HG03175 (cell line): ENCODE measurements around the gene PRKCE.

Source experiments
- ATAC-seq: cut with Tn5 transposase; IDR thresholded peaks from one replicate; pipeline ENCODE4 v1.9.1; 2021; ENCODE audit warnings: mild to moderate bottlenecking, moderate library complexity; ENCODE audit not compliant: unreplicated experiment

PRKCE gene

DNA sequence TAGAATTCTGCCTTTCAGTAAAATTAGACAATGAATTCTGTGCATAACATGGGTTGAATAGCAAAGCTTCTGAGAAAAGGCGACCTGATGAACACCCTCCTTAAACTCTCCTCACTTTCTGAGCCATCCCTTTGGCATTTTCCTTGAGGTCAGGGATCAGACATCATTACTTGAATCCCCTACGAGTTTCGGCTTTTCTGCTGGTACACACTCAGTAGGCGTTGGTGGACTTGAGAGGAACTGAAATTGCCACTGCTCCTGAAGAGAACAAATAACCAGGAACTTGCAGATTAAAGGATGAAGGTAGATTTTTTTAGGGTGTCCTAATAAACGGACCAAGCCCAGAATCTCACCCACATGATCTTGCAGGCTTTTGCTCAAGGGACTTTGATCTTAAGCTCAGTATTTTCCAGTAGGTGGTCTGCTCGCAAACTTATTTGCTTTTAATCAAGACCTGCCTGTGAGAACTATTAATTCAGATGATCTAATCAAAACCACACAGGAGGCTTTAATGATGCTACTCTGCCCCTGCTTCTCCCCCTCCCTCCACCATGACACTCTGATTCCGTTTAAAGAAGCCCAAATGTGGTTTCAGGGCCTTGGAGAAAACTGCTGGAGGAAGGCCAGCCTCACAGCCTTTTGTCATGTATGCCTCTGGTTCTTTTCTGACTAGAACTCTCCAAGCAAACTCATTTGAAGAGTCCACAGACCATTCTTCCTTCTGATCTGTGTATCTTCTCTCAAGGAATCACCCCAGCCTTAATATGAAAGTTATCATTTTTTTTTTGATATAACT, 124.9 kb downstream of the PRKCE start:
- no peak for ATAC-seq

GRCh38 chr2:45777996-45778719, 126.7 kb downstream of the PRKCE start:
- peak; percentile 4 for ATAC-seq

DNA sequence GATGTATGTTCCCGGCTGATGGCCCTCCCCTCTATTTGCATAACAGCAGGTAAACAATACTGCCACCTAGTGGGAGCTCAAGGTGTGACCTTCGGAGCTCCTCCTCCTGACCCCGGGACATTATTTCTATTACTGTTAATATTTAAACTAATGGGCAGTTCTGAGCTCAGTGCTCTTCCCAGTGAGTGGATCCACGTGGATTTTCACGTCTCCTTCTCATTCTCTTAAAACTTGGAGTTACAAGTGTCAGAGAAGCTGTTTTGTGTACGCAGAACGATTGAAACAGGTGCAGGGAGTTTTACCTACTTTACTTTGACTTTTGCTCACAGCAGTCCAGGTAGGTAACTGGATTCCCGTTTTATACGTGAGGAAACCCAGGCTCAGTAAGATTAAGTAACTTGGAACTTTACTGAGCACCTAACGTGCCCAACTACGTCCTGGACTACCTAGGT, 127.3 kb downstream of the PRKCE start:
- peak; percentile 56 for ATAC-seq

- no peak for ATAC-seq
Observed at GRCh38 chr2:45780541-45781463, 129.3 kb downstream of the PRKCE start.

- no peak for ATAC-seq
Observed at GRCh38 chr2:45781464-45781811, 130.0 kb downstream of the PRKCE start.

GRCh38 chr2:45782436-45782835, 131.0 kb downstream of the PRKCE start:
- ATAC-seq = no peak

- ATAC-seq = no peak
Observed at GRCh38 chr2:45782986-45783385, 131.5 kb downstream of the PRKCE start.

- ATAC-seq = no peak
Observed at GRCh38 chr2:45786030-45786835, 134.8 kb downstream of the PRKCE start.

- no peak for ATAC-seq
Observed at GRCh38 chr2:45786836-45787357, 135.4 kb downstream of the PRKCE start.

GRCh38 chr2:45788401-45788800, 136.9 kb downstream of the PRKCE start:
- ATAC-seq = no peak

DNA sequence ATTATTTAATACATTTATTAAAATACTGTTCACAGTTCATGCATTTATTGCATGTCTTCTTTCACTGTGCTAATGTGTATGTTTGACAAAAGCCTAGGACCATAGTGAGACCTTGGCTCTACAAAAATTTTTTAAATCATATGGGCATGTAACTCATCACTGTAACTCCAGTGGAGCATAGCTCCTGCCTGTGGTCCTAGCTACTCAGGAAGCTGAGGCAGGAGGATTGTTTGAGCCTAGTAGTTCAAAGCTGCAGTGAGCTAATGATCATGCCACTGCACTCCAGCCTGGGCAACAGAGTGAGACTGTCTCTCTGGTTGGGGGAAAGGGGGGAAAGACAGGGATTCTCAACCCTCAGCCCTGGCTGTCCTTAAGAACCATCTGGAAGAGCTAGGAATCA, 137.8 kb downstream of the PRKCE start:
- no peak for ATAC-seq

DNA sequence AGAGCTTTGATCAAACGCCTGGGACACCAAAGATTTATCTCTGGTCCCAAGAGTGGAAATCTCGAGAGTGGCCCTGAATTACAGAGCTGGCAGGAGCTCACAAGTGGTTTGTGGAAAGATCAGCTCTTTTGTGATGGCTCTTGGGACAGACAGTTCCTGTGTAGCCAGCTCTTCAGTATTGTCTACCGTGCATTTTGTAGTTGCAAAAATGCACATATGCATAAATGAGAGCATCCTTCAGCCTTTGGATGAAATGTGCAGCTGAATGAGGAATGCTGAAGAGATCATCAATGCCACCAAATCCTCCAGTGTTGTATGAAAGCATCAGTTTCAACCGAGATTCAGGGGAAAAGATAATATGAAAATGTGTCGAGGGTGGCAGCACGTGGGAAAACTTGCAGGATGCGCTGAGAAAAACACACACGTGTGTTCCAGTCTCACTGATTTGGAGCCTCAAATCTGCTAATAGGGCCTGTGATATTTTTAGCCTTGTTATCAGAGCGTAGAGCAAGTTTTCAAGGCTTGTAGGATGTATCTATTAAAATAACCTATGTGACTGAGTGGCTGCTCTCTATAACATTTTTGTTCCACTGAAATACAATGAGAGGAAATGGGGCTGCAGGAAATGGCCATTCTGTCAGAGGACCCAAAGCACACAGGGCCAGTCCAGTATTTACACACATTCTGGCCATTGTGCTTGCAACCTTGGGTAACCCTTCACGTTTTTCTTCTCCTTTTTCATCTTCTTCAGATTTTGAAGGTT, 138.7 kb downstream of the PRKCE start:
- no peak for ATAC-seq

DNA sequence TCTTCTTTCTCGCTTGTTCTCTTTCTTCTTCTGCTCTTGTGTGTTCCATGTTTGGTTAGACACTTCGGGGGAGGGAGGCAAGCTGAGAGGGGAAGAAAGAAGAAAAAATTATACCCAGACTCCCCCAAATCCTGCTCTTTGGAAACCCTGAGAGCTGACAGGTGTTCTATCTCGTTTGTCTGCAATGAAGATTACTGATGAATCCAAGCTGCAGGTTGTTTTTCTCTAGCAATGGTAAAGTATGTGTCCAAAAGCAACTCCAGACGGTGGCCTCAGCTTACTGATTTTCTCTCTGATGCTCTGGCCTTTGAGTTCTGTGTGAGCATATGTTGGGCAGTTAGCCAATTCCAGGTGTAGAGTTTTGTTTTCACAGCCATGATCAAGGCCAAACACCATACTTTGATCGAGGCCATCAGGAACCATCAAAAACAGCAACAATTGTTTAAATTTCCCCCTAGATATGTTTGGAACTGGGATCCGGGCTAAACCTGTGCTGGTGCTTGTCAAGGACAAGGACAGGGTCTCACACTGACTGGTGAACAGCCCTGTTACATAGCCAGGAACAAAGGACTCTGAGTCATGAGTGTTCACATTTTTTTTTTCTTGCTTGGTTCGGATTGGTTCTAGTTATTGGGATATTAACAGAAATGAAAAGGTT, 142.0 kb downstream of the PRKCE start:
- ATAC-seq = no peak

GRCh38 chr2:45794134-45794617, 142.7 kb downstream of the PRKCE start:
- no peak for ATAC-seq

DNA sequence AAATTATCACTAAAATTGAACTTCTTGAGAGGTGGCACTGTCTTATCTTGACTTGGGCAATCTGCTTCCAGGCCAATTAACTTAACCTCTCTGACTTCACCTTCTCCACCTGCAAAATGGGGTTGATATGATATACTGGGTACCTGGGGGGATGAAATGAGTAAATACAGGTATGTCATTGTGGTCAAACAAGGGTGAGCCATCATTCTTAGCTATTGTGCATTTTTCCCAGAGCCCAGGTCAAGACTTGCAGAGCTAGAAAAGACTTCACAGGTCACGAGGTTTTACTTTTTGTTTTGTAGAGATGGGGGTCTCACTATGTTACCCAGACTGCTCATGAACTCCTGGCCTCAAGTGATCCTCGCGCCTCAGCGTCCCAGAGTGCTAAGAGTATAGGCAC, 145.0 kb downstream of the PRKCE start:
- ATAC-seq = no peak

DNA sequence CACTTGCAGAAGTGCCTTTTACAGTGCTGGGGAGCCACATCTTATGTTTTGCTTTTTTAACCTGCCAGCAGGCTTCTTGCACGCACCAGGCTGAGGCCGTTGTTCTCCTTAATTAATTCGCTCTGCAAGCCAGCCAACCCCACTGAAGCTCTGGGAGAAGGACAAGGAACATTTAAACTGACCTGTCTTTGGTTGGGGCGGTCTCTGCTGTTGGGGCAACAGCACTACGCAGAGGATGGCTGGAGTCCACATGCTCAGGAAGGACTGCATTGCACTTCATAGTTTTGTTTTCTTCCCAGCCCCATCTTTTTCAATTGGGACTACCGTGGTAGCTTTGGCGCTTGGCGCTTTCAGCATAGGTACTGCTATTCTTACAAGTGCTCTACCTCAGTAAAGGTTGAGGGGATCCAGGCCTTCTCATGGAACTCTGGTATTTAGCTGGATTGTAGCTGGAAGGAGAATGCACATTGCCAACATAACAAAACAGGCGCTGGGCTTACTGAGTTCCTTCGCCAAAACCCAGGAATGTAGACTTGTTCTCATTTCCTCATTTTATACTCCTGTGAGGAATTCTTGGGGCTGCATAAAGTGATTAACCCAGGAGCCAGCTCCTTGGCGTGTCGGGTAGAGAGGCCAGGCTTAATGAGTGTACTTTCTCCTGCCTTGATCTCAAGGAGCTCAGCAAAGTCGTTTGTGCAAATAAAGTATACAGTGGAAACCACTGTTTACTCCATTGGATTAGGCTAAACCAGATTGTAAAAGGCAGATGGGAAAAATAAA, 146.2 kb downstream of the PRKCE start:
- ATAC-seq = no peak

GRCh38 chr2:45799679-45800381, 148.4 kb downstream of the PRKCE start:
- no peak for ATAC-seq
